Stomach (tissue), 4 donors: ENCODE results near the gene CENATAC.

Experiments used
- POLR2A ChIP-seq, 4 donors: fragments of 450-650 bp; IDR thresholded peaks; one replicate each; pipeline ENCODE4 v1.6.1; 2016; ENCODE audit warnings: antibody characterized with exemption in 4 of 4, control low read depth in 2 of 4, mild to moderate bottlenecking in 1 of 4, moderate library complexity in 1 of 4
- POLR2AphosphoS5 ChIP-seq, 3 donors: sonication (generic); formaldehyde crosslinking; IDR thresholded peaks; one replicate each; pipeline ENCODE4 v1.6.1; 2016; ENCODE audit warnings: antibody characterized with exemption in 3 of 3
- TF ChIP-seq, protein P1 (sequence below), 7 experiments: fragments of 450-650 bp in 4 of 7; fragments of 200-600 bp in 3 of 7; sonication (generic) in 3 of 7; IDR thresholded peaks; one replicate each; pipeline ENCODE4 v1.5.1; 2016 to 2019; ENCODE audit warnings: antibody characterized with exemption in 7 of 7, control low read depth in 2 of 7, mild to moderate bottlenecking in 1 of 7

DNA sequence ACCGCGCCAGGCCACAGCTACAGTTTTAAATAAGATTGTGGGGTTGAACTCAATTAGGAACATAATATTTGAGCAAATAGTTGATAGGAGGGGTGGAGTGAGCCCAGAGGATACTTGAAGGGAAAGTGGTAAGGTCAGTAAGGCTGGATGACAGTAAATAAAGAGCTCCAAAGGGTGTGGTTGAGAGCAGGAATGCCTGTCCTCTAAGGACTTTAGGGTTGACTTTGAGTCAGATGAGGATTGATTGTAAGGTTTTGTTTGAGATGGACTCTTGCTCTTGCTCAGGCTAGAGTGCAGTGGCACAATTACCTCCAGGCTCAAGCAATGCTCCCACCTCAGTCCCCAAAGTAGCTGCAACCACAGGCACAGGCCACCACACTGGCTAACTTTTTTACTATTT, 24.0 kb upstream of the CENATAC start:
- TF ChIP-seq, protein P1, sequence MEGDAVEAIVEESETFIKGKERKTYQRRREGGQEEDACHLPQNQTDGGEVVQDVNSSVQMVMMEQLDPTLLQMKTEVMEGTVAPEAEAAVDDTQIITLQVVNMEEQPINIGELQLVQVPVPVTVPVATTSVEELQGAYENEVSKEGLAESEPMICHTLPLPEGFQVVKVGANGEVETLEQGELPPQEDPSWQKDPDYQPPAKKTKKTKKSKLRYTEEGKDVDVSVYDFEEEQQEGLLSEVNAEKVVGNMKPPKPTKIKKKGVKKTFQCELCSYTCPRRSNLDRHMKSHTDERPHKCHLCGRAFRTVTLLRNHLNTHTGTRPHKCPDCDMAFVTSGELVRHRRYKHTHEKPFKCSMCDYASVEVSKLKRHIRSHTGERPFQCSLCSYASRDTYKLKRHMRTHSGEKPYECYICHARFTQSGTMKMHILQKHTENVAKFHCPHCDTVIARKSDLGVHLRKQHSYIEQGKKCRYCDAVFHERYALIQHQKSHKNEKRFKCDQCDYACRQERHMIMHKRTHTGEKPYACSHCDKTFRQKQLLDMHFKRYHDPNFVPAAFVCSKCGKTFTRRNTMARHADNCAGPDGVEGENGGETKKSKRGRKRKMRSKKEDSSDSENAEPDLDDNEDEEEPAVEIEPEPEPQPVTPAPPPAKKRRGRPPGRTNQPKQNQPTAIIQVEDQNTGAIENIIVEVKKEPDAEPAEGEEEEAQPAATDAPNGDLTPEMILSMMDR (IDR thresholded peaks at IDR 0.05): no peak
- no peak for TF ChIP-seq POLR2A (IDR thresholded peaks at IDR 0.05)
- no peak for TF ChIP-seq POLR2AphosphoS5 (IDR thresholded peaks at IDR 0.05)
